ENCODE measurements around the gene TCF7L2.

GRCh38 chr10:113024930-113025329 lies 74.9 kb downstream of the TCF7L2 start:
- TF ChIP-seq GATA3 (IDR thresholded peaks at IDR 0.05; ENCODE audit: low read depth, low read length) (no peak), GATA2 (IDR thresholded peaks at IDR 0.05; ENCODE audit: low read depth, low read length) (no peak)

All from SH-SY5Y (cell line).